Activated CD8-positive, alpha-beta memory T cell treated with anti-CD3 and anti-CD28 coated beads, Interleukin-2, amount 10 ng/mL, durations not matched to agents 7 days and 5 days (primary cell): ENCODE data around the gene PIP4K2B. TPM values are rescaled to one million over a fixed set of nuclear protein-coding genes. Genes with fewer than 3 reads are reported as not detected.

Experiments
- microRNA-seq: library from miRNA; unstranded; fragments of <30 nt; microRNA quantifications from one replicate; pipeline ENCODE4 v1.2.0, GENCODE V29; 2022
- total RNA-seq, 2 experiments: library from RNA; stranded (reverse); gene quantifications; one replicate each; pipeline ENCODE4 v1.2.3, GENCODE V29; 2021

PIP4K2B gene
- total RNA-seq, 2 experiments from 2014 or later: 37.6 TPM

Small RNA genes lying within 50 kb of the gene (microRNA-seq; reads per million reads assigned to microRNA genes)
- 3.0 reads per million for gene MIR4726
- not detected for gene MIR4727

Other genes with a start within 250 kb of the PIP4K2B start
- gene SRCIN1, start 193.6 kb downstream of the PIP4K2B start, total RNA-seq: under 1 TPM; 0.26 to 0.30 TPM
- gene EPOP, start 124.6 kb downstream of the PIP4K2B start, total RNA-seq: 10 to 100 TPM; 10.4 to 20.1 TPM
- gene MLLT6, start 94.3 kb downstream of the PIP4K2B start, total RNA-seq: 100 to 1,000 TPM; 223 to 247 TPM
- 10 to 100 TPM; 51.3 to 54.3 TPM for gene CISD3, start 69.2 kb downstream of the PIP4K2B start, total RNA-seq
- 1 to 10 TPM; 2.1 to 2.5 TPM for gene PCGF2, start 51.2 kb downstream of the PIP4K2B start, total RNA-seq
- 100 to 1,000 TPM; 246 to 303 TPM for gene PSMB3, start 46.8 kb downstream of the PIP4K2B start, total RNA-seq
- 10 to 100 TPM; 28.7 to 33.0 TPM for gene CWC25, start 25.8 kb upstream of the PIP4K2B start, total RNA-seq
- gene RPL23, start 54.2 kb upstream of the PIP4K2B start, total RNA-seq: 1,000 to 10,000 TPM in 1 of 2 experiments, 100 to 1,000 TPM in 1; 831 to 1,130 TPM
- 100 to 1,000 TPM; 208 to 239 TPM for gene LASP1, start 70.5 kb upstream of the PIP4K2B start, total RNA-seq
- gene FBXO47, start 167.8 kb upstream of the PIP4K2B start, total RNA-seq: under 1 TPM in 1 of 2 experiments, not detected in 1; 0.18 TPM